Measurements from ENCODE around the gene GRAPL.
"Not testable (repeated sequence)": the region's sequence is repeated elsewhere in the genome, so short reads cannot be mapped to it uniquely, and the experiment has no call there.

GRAPL gene

DNA sequence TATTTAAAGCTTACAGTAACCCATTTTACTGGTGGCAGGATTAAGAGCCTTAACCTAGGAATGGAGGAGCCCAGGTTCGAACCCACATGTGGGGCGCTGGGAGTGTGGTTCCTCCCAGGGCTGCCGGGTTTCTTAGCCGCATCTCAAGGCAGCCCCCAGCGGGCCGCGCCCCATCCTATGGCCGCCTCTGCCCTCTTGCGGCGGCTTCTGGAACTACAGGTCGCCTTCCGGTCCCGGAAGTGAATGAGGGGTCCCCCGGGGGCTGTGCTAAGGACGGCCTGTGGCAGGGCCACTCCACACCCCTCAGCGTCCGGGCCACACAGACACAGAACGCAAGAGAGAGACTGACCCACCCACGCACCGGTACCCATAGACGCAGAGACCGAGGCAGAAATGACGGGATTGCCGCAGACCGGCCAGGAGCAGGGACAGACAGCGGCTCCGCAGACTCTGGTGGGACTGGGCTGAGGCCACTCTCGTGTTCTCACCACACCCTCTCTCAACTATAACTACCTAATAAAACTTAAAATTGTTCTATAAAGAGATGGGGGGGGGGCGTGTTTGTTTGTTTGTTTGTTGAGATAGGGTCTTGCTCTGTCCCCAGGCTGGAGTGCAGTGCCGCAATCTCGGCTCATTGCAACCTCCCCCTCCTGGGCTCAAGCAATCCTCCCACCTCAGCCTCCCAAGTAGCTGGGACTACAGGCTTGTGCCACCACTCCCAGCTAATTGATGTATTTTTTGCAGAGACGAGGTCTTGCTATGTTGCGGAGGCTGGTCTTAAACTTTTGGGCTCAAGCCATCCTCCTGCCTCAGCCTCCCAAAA, 69.2 kb downstream of the GRAPL start:
- DNase-seq: not testable (repeated sequence)

DNA sequence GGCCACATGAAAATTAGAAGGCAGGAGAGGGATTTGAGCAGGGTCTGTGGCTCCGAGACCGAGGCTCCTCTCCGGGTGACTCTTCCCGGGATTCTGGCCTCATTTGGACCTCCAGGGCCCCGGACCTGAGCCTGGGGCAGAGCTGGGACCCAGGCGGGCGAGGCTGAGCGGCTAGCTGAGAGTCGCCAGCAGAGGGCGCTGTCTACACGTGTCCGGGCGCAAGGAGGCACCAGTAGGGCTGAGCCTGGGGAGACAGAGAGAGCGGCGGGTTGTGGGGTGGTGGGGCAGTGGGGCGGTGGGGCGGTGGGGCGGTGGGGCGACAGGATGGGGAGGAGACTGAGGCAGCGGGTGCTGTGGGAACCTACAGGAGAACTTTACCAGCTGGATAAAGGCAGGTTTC, 75.1 kb downstream of the GRAPL start:
- DNase-seq: not testable (repeated sequence)

DNA sequence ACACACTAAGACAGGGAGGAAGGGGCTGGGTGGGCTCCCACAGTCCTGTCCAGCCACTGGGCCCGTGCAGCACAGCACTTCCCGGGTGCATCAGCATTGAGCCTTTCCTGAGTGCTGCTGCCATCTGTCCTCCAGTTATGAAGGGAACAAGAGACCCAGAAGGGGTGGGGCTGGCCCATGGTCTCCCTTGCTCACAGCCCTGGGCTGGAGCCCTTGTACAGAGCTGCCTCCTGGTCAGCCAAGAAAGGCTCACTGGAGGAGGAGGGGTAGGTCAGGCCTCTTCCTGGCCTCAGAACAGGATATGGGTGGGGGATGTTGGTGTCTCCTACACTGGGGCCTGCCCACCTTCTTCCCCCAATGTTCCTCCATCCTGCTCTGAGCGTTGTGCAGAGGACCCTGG, 76.0 kb downstream of the GRAPL start:
- not testable (repeated sequence) for DNase-seq
